PC-3 (cell line): ENCODE results near the gene CLECL1. TPM values are rescaled to one million over a fixed set of nuclear protein-coding genes. Genes with fewer than 3 reads are reported as not detected.

Source experiments
- ATAC-seq: fragments of 200-7000 bp; cut with Tn5 transposase; 2 replicates; pipeline ENCODE4 v1.9.1; 2020; ENCODE audit warnings: mild to moderate bottlenecking, moderate library complexity
- BruUV-seq: library from RNA; stranded (reverse); fragments of 400-500 nt; replicated peaks from 2 replicates; lab custom pipeline; 2021; lab: Mats Ljungman, UMichigan
- CTCF ChIA-PET: fragments of 300-600 bp; sonication (Branson Sonifier 250); formaldehyde crosslinking; loops from one replicate; lab custom pipeline; 2022; ENCODE audit warnings: antibody characterized with exemption; lab: Charles Lee
- POLR2A ChIA-PET: fragments of 300-600 bp; sonication (Branson Sonifier 250); formaldehyde crosslinking; loops from one replicate; lab custom pipeline; 2022; ENCODE audit warnings: antibody characterized with exemption; ENCODE audit not compliant: unreplicated experiment; lab: Charles Lee
- DNase-seq: peaks from one replicate; pipeline ENCODE4 v3.0.0-alpha.2; 2015
- H2AFZ ChIP-seq: fragments of 300-600 bp; sonication (generic); 2 replicates; pipeline ENCODE4 v1.6.0; 2016; ENCODE audit warnings: antibody characterized with exemption, low read length
- H3F3A ChIP-seq: fragments of 300-600 bp; sonication (generic); one replicate; pipeline ENCODE4 v1.6.0; 2017; ENCODE audit warnings: antibody characterized with exemption, low read length, control low read depth, mild to moderate bottlenecking; ENCODE audit not compliant: unreplicated experiment
- H3K27ac ChIP-seq: fragments of 300-600 bp; sonication (generic); 2 replicates; pipeline ENCODE4 v1.5.1; 2016; ENCODE audit warnings: mild to moderate bottlenecking, low read length
- H3K27me3 ChIP-seq: fragments of 300-600 bp; sonication (generic); 2 replicates; pipeline ENCODE4 v1.6.1; 2016; ENCODE audit warnings: low read length, mixed read lengths
- H3K36me3 ChIP-seq: fragments of 300-600 bp; sonication (generic); 2 replicates; pipeline ENCODE4 v1.6.1; 2016; ENCODE audit warnings: low read depth, mixed run types, low read length, mixed read lengths
- H3K4me1 ChIP-seq: fragments of 300-600 bp; sonication (generic); 2 replicates; pipeline ENCODE4 v1.5.1; 2016; ENCODE audit warnings: low read length; ENCODE audit not compliant: insufficient read depth
- H3K4me2 ChIP-seq: fragments of 300-600 bp; sonication (generic); 2 replicates; pipeline ENCODE4 v1.6.0; 2016; ENCODE audit warnings: low read length
- H3K4me3 ChIP-seq: fragments of 300-600 bp; sonication (generic); 2 replicates; pipeline ENCODE4 v1.5.1; 2016; ENCODE audit warnings: mild to moderate bottlenecking, low read length, mixed read lengths
- H3K79me2 ChIP-seq: fragments of 300-600 bp; sonication (generic); 2 replicates; pipeline ENCODE4 v1.6.1; 2017; ENCODE audit warnings: low read length, mixed read lengths
- H3K9ac ChIP-seq: fragments of 300-600 bp; sonication (generic); 2 replicates; pipeline ENCODE4 v1.6.0; 2016; ENCODE audit warnings: mild to moderate bottlenecking, low read length
- H3K9me2 ChIP-seq: fragments of 300-600 bp; sonication (generic); replicated peaks from 2 replicates; pipeline ENCODE4 v1.6.1; 2016; ENCODE audit warnings: mixed run types, low read length, mixed read lengths
- H3K9me3 ChIP-seq: fragments of 300-600 bp; sonication (generic); 2 replicates; pipeline ENCODE4 v1.6.1; 2016; ENCODE audit warnings: low read length, mixed read lengths
- H4K20me1 ChIP-seq: fragments of 300-600 bp; sonication (generic); 2 replicates; pipeline ENCODE4 v1.6.1; 2016; ENCODE audit warnings: low read length, mixed read lengths
- EZH2 ChIP-seq: fragments of 300-600 bp; sonication (generic); IDR thresholded peaks from one replicate; pipeline ENCODE4 v1.6.1; 2017; ENCODE audit warnings: antibody characterized with exemption, mild to moderate bottlenecking, low read length; ENCODE audit not compliant: unreplicated experiment
- EZH2phosphoT487 ChIP-seq: fragments of 300-600 bp; sonication (generic); IDR thresholded peaks from 2 replicates; pipeline ENCODE4 v1.6.1; 2018; ENCODE audit warnings: mild to moderate bottlenecking, antibody characterized with exemption, low read length, borderline replicate concordance
- intact Hi-C: fragments of 100-400 bp; cut with micrococcal nuclease; formaldehyde crosslinking; loops from 2 replicates; pipeline ENCODE4 v1.9.0; 2023
- total RNA-seq: library from RNA; depleted of rRNA; stranded (reverse); fragments of >200 nt; gene quantifications from 2 replicates; pipeline ENCODE4 v1.2.3, GENCODE V29; 2014
- TF ChIP-seq, protein P1 (sequence below): fragments of 300-600 bp; sonication (generic); conservative IDR thresholded peaks from 2 replicates; pipeline ENCODE4 v1.5.1; 2017; ENCODE audit warnings: antibody characterized with exemption, low read depth, mild to moderate bottlenecking, low read length

The CLECL1 gene
- total RNA-seq, 1 experiment from 2014 or later = not detected

DNA sequence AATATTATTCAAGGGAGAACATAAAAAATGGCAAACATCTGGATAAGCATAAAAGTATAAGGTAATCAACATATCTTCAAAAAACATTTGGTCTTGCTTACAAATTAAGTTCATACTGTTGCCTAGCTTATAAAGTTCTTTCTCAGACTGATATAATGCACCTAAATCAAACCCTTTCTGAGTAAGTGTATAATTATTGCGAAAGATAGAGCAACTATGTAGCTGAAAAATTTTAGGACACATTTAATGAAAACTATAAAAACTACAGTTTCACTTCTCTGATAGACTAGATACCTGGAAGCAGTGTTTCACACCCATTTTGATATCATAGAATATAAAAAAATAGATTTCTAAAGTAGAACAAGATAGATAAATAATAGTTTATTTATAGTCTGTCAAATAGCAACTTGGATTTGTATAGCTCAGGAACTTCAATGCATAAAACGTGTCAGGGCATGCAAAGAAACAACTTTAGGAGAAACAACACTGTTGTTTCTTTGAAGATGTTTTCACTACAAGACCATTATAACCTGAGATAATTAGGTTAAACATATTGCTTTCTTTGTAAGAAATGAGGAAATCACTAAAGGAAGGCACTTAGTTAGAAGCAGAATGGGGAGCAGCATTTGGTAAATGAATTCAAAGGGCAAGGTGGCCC is 7.6 kb downstream of the CLECL1 start:
- Histone ChIP-seq H3K27me3 (no peaks in the 10 kb centered on the region), H3K4me1 (peaks cover 21% of the 10 kb centered on the region), H3K9me3 (no peaks in the 10 kb centered on the region), H4K20me1 (no peaks in the 10 kb centered on the region), H3K9ac (no peak overlapping the region), H3K36me3 (no peaks in the 10 kb centered on the region), H3K4me3 (no peak overlapping the region), H3K27ac (no peak overlapping the region), H3F3A (no peaks in the 10 kb centered on the region), H2AFZ (no peak overlapping the region), H3K79me2 (no peaks in the 10 kb centered on the region), H3K9me2 (no peaks in the 10 kb centered on the region), H3K4me2 (no peak overlapping the region)
- ChIA-PET POLR2A (interaction anchor here (0.7 kb wide), 1 partner anchor 154 kb away, joined by 5 read pairs; no protein-coding TSS in a partner anchor), CTCF (no interaction called here)
- ATAC-seq (no peak), DNase-seq (no peak)
- no TSS peak for BruUV-seq
- intact Hi-C loops = no loop called here
- TF ChIP-seq, protein P1, sequence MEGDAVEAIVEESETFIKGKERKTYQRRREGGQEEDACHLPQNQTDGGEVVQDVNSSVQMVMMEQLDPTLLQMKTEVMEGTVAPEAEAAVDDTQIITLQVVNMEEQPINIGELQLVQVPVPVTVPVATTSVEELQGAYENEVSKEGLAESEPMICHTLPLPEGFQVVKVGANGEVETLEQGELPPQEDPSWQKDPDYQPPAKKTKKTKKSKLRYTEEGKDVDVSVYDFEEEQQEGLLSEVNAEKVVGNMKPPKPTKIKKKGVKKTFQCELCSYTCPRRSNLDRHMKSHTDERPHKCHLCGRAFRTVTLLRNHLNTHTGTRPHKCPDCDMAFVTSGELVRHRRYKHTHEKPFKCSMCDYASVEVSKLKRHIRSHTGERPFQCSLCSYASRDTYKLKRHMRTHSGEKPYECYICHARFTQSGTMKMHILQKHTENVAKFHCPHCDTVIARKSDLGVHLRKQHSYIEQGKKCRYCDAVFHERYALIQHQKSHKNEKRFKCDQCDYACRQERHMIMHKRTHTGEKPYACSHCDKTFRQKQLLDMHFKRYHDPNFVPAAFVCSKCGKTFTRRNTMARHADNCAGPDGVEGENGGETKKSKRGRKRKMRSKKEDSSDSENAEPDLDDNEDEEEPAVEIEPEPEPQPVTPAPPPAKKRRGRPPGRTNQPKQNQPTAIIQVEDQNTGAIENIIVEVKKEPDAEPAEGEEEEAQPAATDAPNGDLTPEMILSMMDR = no peak
- TF ChIP-seq EZH2phosphoT487 (no peak), EZH2 (no peak)

DNA sequence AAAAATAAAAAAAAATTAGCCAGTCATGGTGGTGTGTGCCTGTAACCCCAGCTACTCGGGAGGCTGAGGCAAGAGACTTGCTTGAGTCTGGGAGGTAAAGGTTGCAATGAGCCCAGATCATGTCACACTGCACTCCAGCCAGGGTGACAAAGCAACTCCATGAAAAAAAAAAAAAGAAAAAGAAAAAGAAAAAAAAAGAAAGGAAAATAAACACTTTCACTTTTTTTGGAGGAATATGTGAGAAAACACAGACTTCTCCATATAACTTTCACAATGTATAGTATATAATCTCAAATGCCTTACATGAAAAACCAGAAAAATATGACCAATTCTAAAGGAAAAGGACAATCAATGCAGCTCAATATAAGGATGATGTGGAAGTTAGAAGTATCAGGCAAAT is 8.9 kb downstream of the CLECL1 start:
- Histone ChIP-seq H3K27me3 (no peaks in the 10 kb centered on the region), H3K27ac (no peak overlapping the region), H2AFZ (no peak overlapping the region), H3K4me1 (peaks cover 21% of the 10 kb centered on the region), H4K20me1 (no peaks in the 10 kb centered on the region), H3K36me3 (no peaks in the 10 kb centered on the region), H3K4me2 (no peak overlapping the region), H3K9me2 (no peaks in the 10 kb centered on the region), H3F3A (no peaks in the 10 kb centered on the region), H3K79me2 (no peaks in the 10 kb centered on the region), H3K9me3 (no peaks in the 10 kb centered on the region), H3K4me3 (no peak overlapping the region), H3K9ac (no peak overlapping the region)
- intact Hi-C loops = loop anchor here (5.0 kb wide), 1 partner anchor 77 kb away; no protein-coding TSS in a partner anchor
- TF ChIP-seq EZH2 (no peak), EZH2phosphoT487 (no peak)
- TF ChIP-seq, protein P1 = no peak
- CTCF ChIA-PET = no interaction called here
- ATAC-seq = no peak
- DNase-seq = no peak
- BruUV-seq = no TSS peak
- POLR2A ChIA-PET = no interaction called here
